ENCODE measurements around the gene PDE6C. TPM values are rescaled to one million over a fixed set of nuclear protein-coding genes. Genes with fewer than 3 reads are reported as not detected.

PDE6C gene
- total and polyA plus RNA-seq, 4 donors: not detected

DNA sequence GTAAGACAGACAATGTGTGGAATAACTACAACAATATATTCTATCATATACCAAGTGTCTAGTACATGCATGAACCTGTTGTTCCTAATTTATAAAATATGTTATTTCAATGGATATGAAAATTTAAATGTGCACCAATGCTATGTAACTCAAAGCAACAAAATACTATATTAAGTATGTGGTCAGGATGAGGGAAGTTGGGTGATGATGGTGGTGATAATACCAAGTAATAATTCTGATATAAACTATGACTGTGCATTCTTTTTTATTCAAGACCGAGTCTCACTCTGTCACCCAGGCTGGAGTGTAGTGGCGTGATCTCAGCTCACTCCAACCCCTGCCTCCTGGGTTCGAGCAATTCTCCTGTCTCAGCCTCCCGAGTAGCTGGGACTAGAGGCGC, 92.1 kb downstream of the PDE6C start:
- no peak for DNase-seq
- Histone ChIP-seq H3K4me1 (ENCODE audit: control insufficient read depth in 5 of 5, insufficient read depth in 5 of 5, low read length in 5 of 5) (peaks cover 0 to 13% (median 0%) of the 10 kb centered on the region in 5 donors), H3K4me3 (no peak overlapping the region), H3K27me3 (ENCODE audit: control insufficient read depth in 3 of 3, insufficient read depth in 3 of 3, low read length in 2 of 3) (peaks cover 0 to 3% (median 3%) of the 10 kb centered on the region in 3 donors), H3K9me3 (ENCODE audit: control insufficient read depth in 4 of 4, insufficient read depth in 3 of 4, low read length in 3 of 4) (no peaks in the 10 kb centered on the region), H3K27ac (ENCODE audit: low read depth in 1 of 2, low read length in 1 of 2) (no peak overlapping the region), H3K36me3 (ENCODE audit: control insufficient read depth in 4 of 4, insufficient read depth in 4 of 4, low read length in 4 of 4) (peaks cover 0 to 2% (median 0%) of the 10 kb centered on the region in 4 donors), H3K9ac (ENCODE audit: insufficient read depth in 1 of 2, low read length in 2 of 2) (no peak overlapping the region)
- TF ChIP-seq, protein P1, sequence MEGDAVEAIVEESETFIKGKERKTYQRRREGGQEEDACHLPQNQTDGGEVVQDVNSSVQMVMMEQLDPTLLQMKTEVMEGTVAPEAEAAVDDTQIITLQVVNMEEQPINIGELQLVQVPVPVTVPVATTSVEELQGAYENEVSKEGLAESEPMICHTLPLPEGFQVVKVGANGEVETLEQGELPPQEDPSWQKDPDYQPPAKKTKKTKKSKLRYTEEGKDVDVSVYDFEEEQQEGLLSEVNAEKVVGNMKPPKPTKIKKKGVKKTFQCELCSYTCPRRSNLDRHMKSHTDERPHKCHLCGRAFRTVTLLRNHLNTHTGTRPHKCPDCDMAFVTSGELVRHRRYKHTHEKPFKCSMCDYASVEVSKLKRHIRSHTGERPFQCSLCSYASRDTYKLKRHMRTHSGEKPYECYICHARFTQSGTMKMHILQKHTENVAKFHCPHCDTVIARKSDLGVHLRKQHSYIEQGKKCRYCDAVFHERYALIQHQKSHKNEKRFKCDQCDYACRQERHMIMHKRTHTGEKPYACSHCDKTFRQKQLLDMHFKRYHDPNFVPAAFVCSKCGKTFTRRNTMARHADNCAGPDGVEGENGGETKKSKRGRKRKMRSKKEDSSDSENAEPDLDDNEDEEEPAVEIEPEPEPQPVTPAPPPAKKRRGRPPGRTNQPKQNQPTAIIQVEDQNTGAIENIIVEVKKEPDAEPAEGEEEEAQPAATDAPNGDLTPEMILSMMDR (IDR thresholded peaks at IDR 0.05; ENCODE audit: control extremely low read depth, extremely low read depth): no peak
- WGBS, 2 donors: 82 to 94% methylated on average over 5 of the region's 5 CpGs
- no peak for ATAC-seq (ENCODE audit: insufficient read depth, low FRiP score)

DNA sequence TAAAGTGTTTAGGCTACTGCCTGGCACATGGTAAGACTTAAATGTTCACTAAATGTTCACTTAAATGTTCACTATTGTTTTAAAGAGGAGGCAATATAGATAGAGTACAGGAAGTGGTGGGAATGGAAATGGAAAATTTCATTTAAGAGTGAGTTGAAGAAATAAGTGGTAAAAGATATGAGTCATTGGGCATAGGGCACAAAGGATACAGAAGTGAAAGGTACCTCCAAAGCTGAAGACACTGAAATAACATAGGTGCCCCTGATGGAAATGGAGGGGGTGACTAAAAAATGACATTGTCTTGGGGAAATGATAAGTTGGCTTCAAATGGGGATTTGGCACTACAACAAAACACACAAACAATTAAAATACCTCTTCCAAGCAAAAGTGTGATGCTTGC, 95.3 kb downstream of the PDE6C start:
- peaks cover 0 to 5% (median 0%) of the 10 kb centered on the region in 5 donors for H3K4me1 ChIP-seq (ENCODE audit: control insufficient read depth in 5 of 5, insufficient read depth in 5 of 5, low read length in 5 of 5)
- H3K36me3 ChIP-seq (ENCODE audit: control insufficient read depth in 4 of 4, insufficient read depth in 4 of 4, low read length in 4 of 4): no peaks in the 10 kb centered on the region
- H3K4me3 ChIP-seq: no peak overlapping the region
- DNase-seq (no peak), ATAC-seq (ENCODE audit: insufficient read depth, low FRiP score) (no peak)
- peaks cover 0 to 3% (median 3%) of the 10 kb centered on the region in 3 donors for H3K27me3 ChIP-seq (ENCODE audit: control insufficient read depth in 3 of 3, insufficient read depth in 3 of 3, low read length in 2 of 3)
- H3K27ac ChIP-seq (ENCODE audit: low read depth in 1 of 2, low read length in 1 of 2): no peak overlapping the region
- TF ChIP-seq, protein P1 (IDR thresholded peaks at IDR 0.05; ENCODE audit: control extremely low read depth, extremely low read depth): no peak
- H3K9me3 ChIP-seq (ENCODE audit: control insufficient read depth in 4 of 4, insufficient read depth in 3 of 4, low read length in 3 of 4): no peaks in the 10 kb centered on the region
- no peak overlapping the region for H3K9ac ChIP-seq (ENCODE audit: insufficient read depth in 1 of 2, low read length in 2 of 2)

DNA sequence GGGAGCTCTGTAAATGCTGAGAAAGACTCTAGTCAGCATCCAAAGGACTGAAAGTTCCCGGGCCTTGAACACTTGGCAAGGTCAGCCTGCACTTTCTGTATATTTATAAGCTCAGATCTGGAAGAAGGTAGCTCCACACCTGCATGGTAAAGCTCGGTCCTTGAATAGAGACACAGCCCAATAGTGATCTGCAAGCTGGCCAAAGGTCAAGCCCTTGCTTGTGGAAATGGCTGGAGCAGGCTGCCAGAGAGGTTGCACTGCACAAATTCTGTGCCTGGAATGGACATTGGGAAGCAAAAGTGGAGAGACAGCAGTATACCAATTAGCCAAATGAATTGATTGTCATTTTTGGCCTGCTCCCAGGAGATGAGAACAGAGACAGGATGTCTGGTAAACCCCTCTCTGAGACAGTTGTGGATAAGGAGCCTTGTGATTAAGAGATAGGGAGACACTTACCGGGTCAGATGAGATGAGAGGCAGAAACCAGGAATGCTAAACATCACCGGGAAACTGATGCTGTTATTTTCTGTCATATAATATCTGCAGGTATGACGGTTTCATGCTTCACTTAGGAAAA, 98.1 kb downstream of the PDE6C start:
- Histone ChIP-seq H3K4me3 (no peak overlapping the region), H3K36me3 (ENCODE audit: control insufficient read depth in 4 of 4, insufficient read depth in 4 of 4, low read length in 4 of 4) (no peaks in the 10 kb centered on the region), H3K9ac (ENCODE audit: insufficient read depth in 1 of 2, low read length in 2 of 2) (no peak overlapping the region), H3K4me1 (ENCODE audit: control insufficient read depth in 5 of 5, insufficient read depth in 5 of 5, low read length in 5 of 5) (no peaks in the 10 kb centered on the region), H3K27ac (ENCODE audit: low read depth in 1 of 2, low read length in 1 of 2) (no peak overlapping the region), H3K27me3 (ENCODE audit: control insufficient read depth in 3 of 3, insufficient read depth in 3 of 3, low read length in 2 of 3) (peaks cover 0 to 3% (median 3%) of the 10 kb centered on the region in 3 donors), H3K9me3 (ENCODE audit: control insufficient read depth in 4 of 4, insufficient read depth in 3 of 4, low read length in 3 of 4) (no peaks in the 10 kb centered on the region)
- no peak for DNase-seq
- ATAC-seq (ENCODE audit: insufficient read depth, low FRiP score): no peak
- 71 to 81% methylated on average over 5 of the region's 5 CpGs for WGBS, 2 donors
- TF ChIP-seq, protein P1 (IDR thresholded peaks at IDR 0.05; ENCODE audit: control extremely low read depth, extremely low read depth): no peak

DNA sequence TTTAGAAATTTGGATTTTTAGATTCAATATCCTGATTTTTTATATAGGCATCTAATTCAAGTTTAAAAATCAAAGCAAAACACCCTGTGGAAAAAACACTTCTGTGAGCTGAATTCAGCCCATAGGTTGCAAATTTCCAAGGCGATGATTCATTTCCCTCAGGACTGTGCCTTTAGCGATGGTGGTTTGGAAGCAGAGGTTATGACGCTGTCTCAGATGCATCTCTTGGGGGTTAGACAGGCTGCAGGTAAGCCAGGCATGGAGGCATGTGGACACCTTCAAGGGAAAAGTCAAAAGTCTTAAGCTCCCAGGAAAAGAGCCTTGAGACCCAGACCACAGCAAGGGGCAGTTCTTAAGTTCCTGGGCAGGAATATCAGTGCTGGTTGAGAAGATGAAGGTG, 99.6 kb downstream of the PDE6C start:
- H3K9ac ChIP-seq (ENCODE audit: insufficient read depth in 1 of 2, low read length in 2 of 2): no peak overlapping the region
- H3K9me3 ChIP-seq (ENCODE audit: control insufficient read depth in 4 of 4, insufficient read depth in 3 of 4, low read length in 3 of 4): peaks cover 0 to 2% (median 0%) of the 10 kb centered on the region in 4 donors
- no peak overlapping the region for H3K4me3 ChIP-seq
- TF ChIP-seq, protein P1 (IDR thresholded peaks at IDR 0.05; ENCODE audit: control extremely low read depth, extremely low read depth): no peak
- DNase-seq (no peak), ATAC-seq (ENCODE audit: insufficient read depth, low FRiP score) (no peak)
- H3K36me3 ChIP-seq (ENCODE audit: control insufficient read depth in 4 of 4, insufficient read depth in 4 of 4, low read length in 4 of 4): no peaks in the 10 kb centered on the region
- H3K4me1 ChIP-seq (ENCODE audit: control insufficient read depth in 5 of 5, insufficient read depth in 5 of 5, low read length in 5 of 5): no peaks in the 10 kb centered on the region
- H3K27ac ChIP-seq (ENCODE audit: low read depth in 1 of 2, low read length in 1 of 2): no peak overlapping the region
- peaks cover 0 to 3% (median 0%) of the 10 kb centered on the region in 3 donors for H3K27me3 ChIP-seq (ENCODE audit: control insufficient read depth in 3 of 3, insufficient read depth in 3 of 3, low read length in 2 of 3)
- 91 to 92% methylated on average over 3 of the region's 3 CpGs for WGBS, 2 donors
